ENCODE measurements around the gene KCNK5. TPM values are rescaled to one million over a fixed set of nuclear protein-coding genes. Genes with fewer than 3 reads are reported as not detected.

Gene KCNK5
- total and polyA plus RNA-seq, 2 experiments from 2014 or later = 6.6 to 11.4 TPM

DNA sequence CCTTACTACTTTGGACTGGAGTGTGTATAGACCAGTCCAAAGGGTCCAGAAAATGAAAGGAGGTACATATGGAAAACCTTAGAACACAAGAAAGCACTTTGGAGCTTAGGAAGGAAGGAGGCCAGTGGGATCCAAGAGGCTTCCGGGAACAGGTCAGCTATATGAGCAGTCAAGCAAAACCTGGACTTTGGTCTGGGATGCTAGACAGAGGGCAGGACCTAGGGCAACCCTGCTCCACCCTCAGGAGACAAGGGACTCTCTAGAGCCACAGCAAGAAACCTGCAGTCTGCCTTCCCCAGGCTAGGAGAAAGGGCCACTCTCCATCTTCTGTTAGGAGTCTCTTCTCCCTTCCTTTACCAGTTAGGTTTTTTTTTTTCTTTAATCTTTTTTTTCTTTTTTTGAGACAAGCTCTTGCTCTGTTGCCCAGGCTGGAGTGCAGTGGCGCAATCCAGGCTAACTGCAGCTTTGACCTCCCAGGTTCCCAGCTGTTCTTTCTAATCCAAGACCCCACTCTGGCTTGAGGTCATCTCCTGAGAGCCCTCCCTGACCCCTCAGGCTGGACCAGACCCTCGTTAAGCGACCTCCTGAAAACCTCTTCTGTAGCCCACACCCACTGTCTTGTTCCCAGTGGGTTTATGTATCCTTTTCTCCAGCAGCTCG lies 4.6 kb downstream of the KCNK5 start:
- Histone ChIP-seq H3K27ac (peak overlapping the region; percentile 27), H3K4me3 (no peak overlapping the region), H3K9me2 (replicated peaks; ENCODE audit: insufficient read depth) (no peaks in the 10 kb centered on the region), H3K27me3 (peaks cover 17% of the 10 kb centered on the region), H3K79me2 (peaks cover 58% of the 10 kb centered on the region), H3K4me1 (ENCODE audit: insufficient read depth) (peaks cover 39% of the 10 kb centered on the region), H3K4me2 (peak overlapping the region; percentile 23), H3K9me3 (ENCODE audit: low read depth) (no peaks in the 10 kb centered on the region), H3K36me3 (replicated peaks; ENCODE audit: insufficient read depth, low read depth) (no peaks in the 10 kb centered on the region), H2AFZ (no peak overlapping the region), H4K20me1 (ENCODE audit: insufficient read depth, poor library complexity, severe bottlenecking) (peaks cover 2% of the 10 kb centered on the region)
- 80% methylated on average over 5 of the region's 5 CpGs for WGBS (ENCODE audit: low lambda C conversion rate, missing lambda C conversion rate)
- no peak for DNase-seq (ENCODE audit: low spot score)
- TF ChIP-seq EZH2 (IDR thresholded peaks at IDR 0.05; ENCODE audit: borderline replicate concordance) = no peak
- TF ChIP-seq, protein P1, sequence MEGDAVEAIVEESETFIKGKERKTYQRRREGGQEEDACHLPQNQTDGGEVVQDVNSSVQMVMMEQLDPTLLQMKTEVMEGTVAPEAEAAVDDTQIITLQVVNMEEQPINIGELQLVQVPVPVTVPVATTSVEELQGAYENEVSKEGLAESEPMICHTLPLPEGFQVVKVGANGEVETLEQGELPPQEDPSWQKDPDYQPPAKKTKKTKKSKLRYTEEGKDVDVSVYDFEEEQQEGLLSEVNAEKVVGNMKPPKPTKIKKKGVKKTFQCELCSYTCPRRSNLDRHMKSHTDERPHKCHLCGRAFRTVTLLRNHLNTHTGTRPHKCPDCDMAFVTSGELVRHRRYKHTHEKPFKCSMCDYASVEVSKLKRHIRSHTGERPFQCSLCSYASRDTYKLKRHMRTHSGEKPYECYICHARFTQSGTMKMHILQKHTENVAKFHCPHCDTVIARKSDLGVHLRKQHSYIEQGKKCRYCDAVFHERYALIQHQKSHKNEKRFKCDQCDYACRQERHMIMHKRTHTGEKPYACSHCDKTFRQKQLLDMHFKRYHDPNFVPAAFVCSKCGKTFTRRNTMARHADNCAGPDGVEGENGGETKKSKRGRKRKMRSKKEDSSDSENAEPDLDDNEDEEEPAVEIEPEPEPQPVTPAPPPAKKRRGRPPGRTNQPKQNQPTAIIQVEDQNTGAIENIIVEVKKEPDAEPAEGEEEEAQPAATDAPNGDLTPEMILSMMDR (IDR thresholded peaks at IDR 0.05; ENCODE audit: poor library complexity) = no peak
- no peak for TF ChIP-seq EZH2phosphoT487 (IDR thresholded peaks at IDR 0.05; ENCODE audit: low read depth, severe bottlenecking, unreplicated experiment)

DNA sequence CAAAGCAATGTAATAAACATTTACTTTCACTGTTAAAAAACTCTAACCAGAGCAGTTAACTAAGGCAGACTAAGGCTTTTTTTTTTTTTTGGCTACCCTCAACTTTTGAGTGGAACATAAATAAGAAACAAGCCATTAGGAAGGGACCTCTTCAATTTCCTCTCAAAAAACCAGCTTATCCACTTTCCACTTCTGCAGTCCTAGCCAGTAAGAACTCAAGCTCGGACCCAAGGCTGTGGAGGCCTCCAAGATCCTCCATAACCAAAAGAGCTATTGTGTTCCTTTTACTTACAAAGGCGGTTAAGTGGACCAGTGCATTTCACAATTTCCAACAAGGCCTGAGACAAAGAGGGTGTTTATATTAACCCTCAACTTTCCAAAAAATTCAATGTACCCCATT lies 5.3 kb downstream of the KCNK5 start:
- Histone ChIP-seq H4K20me1 (ENCODE audit: insufficient read depth, poor library complexity, severe bottlenecking) (peaks cover 2% of the 10 kb centered on the region), H3K4me2 (peak overlapping the region; percentile 29), H3K27me3 (peaks cover 15% of the 10 kb centered on the region), H2AFZ (no peak overlapping the region), H3K4me1 (ENCODE audit: insufficient read depth) (peaks cover 39% of the 10 kb centered on the region), H3K4me3 (no peak overlapping the region), H3K27ac (peak overlapping the region; percentile 27), H3K9me2 (replicated peaks; ENCODE audit: insufficient read depth) (no peaks in the 10 kb centered on the region), H3K9me3 (ENCODE audit: low read depth) (no peaks in the 10 kb centered on the region), H3K36me3 (replicated peaks; ENCODE audit: insufficient read depth, low read depth) (no peaks in the 10 kb centered on the region), H3K79me2 (peaks cover 59% of the 10 kb centered on the region)
- TF ChIP-seq, protein P1 (IDR thresholded peaks at IDR 0.05; ENCODE audit: poor library complexity) = no peak
- TF ChIP-seq EZH2 (IDR thresholded peaks at IDR 0.05; ENCODE audit: borderline replicate concordance) (no peak), EZH2phosphoT487 (IDR thresholded peaks at IDR 0.05; ENCODE audit: low read depth, severe bottlenecking, unreplicated experiment) (no peak)
- no peak for DNase-seq (ENCODE audit: low spot score)
- WGBS (ENCODE audit: low lambda C conversion rate, missing lambda C conversion rate) = 77% methylated on average over 2 of the region's 2 CpGs

DNA sequence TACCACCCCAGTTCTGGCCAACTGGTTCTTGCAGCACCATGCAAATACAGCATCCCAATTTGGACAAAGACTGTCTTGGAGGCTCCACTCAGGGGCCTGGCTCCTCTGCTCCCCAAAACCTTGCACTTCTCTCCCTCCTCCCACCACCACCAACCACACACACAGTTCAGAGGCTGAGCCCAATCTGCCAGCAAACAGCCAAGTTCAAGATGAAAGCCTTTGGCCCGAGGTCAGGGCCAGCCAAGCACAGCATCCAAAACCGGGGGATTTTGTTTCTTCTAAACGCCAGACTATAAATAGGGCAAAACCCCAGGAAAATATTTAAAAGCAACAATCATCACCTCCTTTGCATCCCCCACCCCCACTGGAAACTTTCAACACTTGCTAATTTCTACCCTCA lies 5.7 kb downstream of the KCNK5 start:
- Histone ChIP-seq H3K4me1 (ENCODE audit: insufficient read depth) (peaks cover 39% of the 10 kb centered on the region), H3K27me3 (peaks cover 11% of the 10 kb centered on the region), H4K20me1 (ENCODE audit: insufficient read depth, poor library complexity, severe bottlenecking) (no peaks in the 10 kb centered on the region), H2AFZ (no peak overlapping the region), H3K27ac (no peak overlapping the region), H3K4me3 (no peak overlapping the region), H3K9me2 (replicated peaks; ENCODE audit: insufficient read depth) (no peaks in the 10 kb centered on the region), H3K79me2 (peaks cover 54% of the 10 kb centered on the region), H3K36me3 (replicated peaks; ENCODE audit: insufficient read depth, low read depth) (no peaks in the 10 kb centered on the region), H3K4me2 (peak overlapping the region; percentile 29), H3K9me3 (ENCODE audit: low read depth) (no peaks in the 10 kb centered on the region)
- no peak for DNase-seq (ENCODE audit: low spot score)
- TF ChIP-seq, protein P1 (IDR thresholded peaks at IDR 0.05; ENCODE audit: poor library complexity) = no peak
- no peak for TF ChIP-seq EZH2 (IDR thresholded peaks at IDR 0.05; ENCODE audit: borderline replicate concordance)
- TF ChIP-seq EZH2phosphoT487 (IDR thresholded peaks at IDR 0.05; ENCODE audit: low read depth, severe bottlenecking, unreplicated experiment) = no peak
- 63% methylated on average over 3 of the region's 3 CpGs for WGBS (ENCODE audit: low lambda C conversion rate, missing lambda C conversion rate)
